ENCODE results near the gene LGALS4.

GRCh38 chr19:38774181-38774950, 38.4 kb downstream of the LGALS4 start:
- TF ChIP-seq CTCF (IDR thresholded peaks at IDR 0.05; ENCODE audit: borderline replicate concordance, extremely low read depth, low read length, poor library complexity, severe bottlenecking) (no peak), EZH2 (IDR thresholded peaks at IDR 0.05; ENCODE audit: borderline replicate concordance, low read depth, low read length, severe bottlenecking) (no peak)

Measured in DND-41 (cell line).